Measurements from ENCODE around the gene YJEFN3. TPM values are rescaled to one million over a fixed set of nuclear protein-coding genes. Genes with fewer than 3 reads are reported as not detected.

Gene YJEFN3
- total RNA-seq, 2 donors from 2014 or later = 2.6 to 11.2 TPM

- WGBS, 2 donors = 90 to 100% methylated on average over 2 to 5 of the region's 5 CpGs
- Histone ChIP-seq H3K27me3 (no peaks in the 10 kb centered on the region), H3K9me3 (no peaks in the 10 kb centered on the region), H3K27ac (peak overlapping the region in 1 of 4 donors; percentile 85), H3K36me3 (replicated peaks in 1 of 2; ENCODE audit: insufficient read depth in 1 of 2, low read depth in 2 of 2) (no peaks in the 10 kb centered on the region), H3K4me3 (no peak overlapping the region), H3K4me1 (peaks cover 55% of the 10 kb centered on the region)
- ATAC-seq (no peak), DNase-seq (no peak)
- intact Hi-C loops (cut with DNase I) = no loop called here
- TF ChIP-seq CTCF (IDR thresholded peaks at IDR 0.05) = no peak
Measured at GRCh38 chr19:19485998-19486290, 42.8 kb upstream of the YJEFN3 start.

- intact Hi-C loops (cut with DNase I) = no loop called here
- Histone ChIP-seq H3K27me3 (no peaks in the 10 kb centered on the region), H3K4me3 (no peak overlapping the region), H3K9me3 (no peaks in the 10 kb centered on the region), H3K36me3 (replicated peaks in 1 of 2; ENCODE audit: insufficient read depth in 1 of 2, low read depth in 2 of 2) (no peaks in the 10 kb centered on the region), H3K27ac (peak overlapping the region in 3 of 4 donors; percentile 69 to 88 (median 85)), H3K4me1 (peaks cover 55% of the 10 kb centered on the region)
- DNase-seq = no peak
- TF ChIP-seq POLR2A (IDR thresholded peaks at IDR 0.05) = no peak
- TF ChIP-seq CTCF (IDR thresholded peaks at IDR 0.05) = no peak
- ATAC-seq = no peak
- 78 to 97% methylated on average over 5 to 14 of the region's 15 CpGs for WGBS, 2 donors
Measured at GRCh38 chr19:19486343-19487076, 42.2 kb upstream of the YJEFN3 start.

GRCh38 chr19:19487077-19487949, 41.4 kb upstream of the YJEFN3 start:
- H3K27ac ChIP-seq = peak overlapping the region in 3 of 4 donors; percentile 69 to 88 (median 85)
- 68 to 74% methylated on average over 3 to 8 of the region's 9 CpGs for WGBS, 2 donors
- no peak overlapping the region for H3K4me3 ChIP-seq
- H3K36me3 ChIP-seq (replicated peaks in 1 of 2; ENCODE audit: insufficient read depth in 1 of 2, low read depth in 2 of 2) = no peaks in the 10 kb centered on the region
- H3K9me3 ChIP-seq = no peaks in the 10 kb centered on the region
- no peaks in the 10 kb centered on the region for H3K27me3 ChIP-seq
- TF ChIP-seq CTCF (IDR thresholded peaks at IDR 0.05) (no peak), POLR2A (IDR thresholded peaks at IDR 0.05) (no peak)
- ATAC-seq (no peak), DNase-seq (no peak)
- H3K4me1 ChIP-seq = peaks cover 55% of the 10 kb centered on the region
- intact Hi-C loops (cut with DNase I) = no loop called here

GRCh38 chr19:19487950-19488874, 40.5 kb upstream of the YJEFN3 start:
- DNase-seq = peak; percentile 51 to 65 (median 58)
- H3K27ac ChIP-seq = peak overlapping the region; percentile 53 to 88 (median 77)
- WGBS, 2 donors = 45 to 56% methylated on average over 8 to 20 of the region's 20 CpGs
- H3K27me3 ChIP-seq = no peaks in the 10 kb centered on the region
- intact Hi-C loops (cut with DNase I) = no loop called here
- peaks cover 55% of the 10 kb centered on the region for H3K4me1 ChIP-seq
- H3K9me3 ChIP-seq = no peaks in the 10 kb centered on the region
- H3K4me3 ChIP-seq = no peak overlapping the region
- TF ChIP-seq CTCF (IDR thresholded peaks at IDR 0.05) (no peak), POLR2A (IDR thresholded peaks at IDR 0.05) (no peak)
- peak; percentile 12 for ATAC-seq
- H3K36me3 ChIP-seq (replicated peaks in 1 of 2; ENCODE audit: insufficient read depth in 1 of 2, low read depth in 2 of 2) = peaks cover 0 to 2% of the 10 kb centered on the region in 2 donors

Data from body of pancreas (tissue), 4 donors.